ENCODE results near the gene TRAF5.
"Not testable (repeated sequence)": the region's sequence is repeated elsewhere in the genome, so short reads cannot be mapped to it uniquely, and the experiment has no call there.

DNA sequence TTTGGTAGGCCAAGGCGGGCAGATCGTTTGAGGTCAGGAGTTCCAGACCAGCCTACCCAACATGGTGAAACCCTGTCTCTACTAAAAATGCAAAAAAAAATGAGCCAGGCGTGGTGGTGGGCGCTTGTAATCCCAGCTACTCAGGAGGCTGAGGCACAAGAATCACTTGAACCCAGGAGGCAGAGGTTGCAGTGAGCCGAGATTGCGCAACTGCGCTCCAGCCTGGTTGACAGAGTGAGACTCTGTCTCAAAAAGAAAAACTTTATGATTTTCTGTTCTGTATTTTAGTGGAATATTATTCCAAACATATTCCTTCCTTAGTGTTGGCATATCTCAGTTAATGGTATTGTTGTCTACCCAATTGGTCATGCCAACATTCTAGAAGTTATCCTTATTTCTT lies 64.2 kb downstream of the TRAF5 start:
- TF ChIP-seq, protein P1, sequence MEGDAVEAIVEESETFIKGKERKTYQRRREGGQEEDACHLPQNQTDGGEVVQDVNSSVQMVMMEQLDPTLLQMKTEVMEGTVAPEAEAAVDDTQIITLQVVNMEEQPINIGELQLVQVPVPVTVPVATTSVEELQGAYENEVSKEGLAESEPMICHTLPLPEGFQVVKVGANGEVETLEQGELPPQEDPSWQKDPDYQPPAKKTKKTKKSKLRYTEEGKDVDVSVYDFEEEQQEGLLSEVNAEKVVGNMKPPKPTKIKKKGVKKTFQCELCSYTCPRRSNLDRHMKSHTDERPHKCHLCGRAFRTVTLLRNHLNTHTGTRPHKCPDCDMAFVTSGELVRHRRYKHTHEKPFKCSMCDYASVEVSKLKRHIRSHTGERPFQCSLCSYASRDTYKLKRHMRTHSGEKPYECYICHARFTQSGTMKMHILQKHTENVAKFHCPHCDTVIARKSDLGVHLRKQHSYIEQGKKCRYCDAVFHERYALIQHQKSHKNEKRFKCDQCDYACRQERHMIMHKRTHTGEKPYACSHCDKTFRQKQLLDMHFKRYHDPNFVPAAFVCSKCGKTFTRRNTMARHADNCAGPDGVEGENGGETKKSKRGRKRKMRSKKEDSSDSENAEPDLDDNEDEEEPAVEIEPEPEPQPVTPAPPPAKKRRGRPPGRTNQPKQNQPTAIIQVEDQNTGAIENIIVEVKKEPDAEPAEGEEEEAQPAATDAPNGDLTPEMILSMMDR (conservative IDR thresholded peaks at IDR 0.05): not testable (repeated sequence)
- not testable (repeated sequence) for TF ChIP-seq EZH2 (IDR thresholded peaks at IDR 0.05; ENCODE audit: low read depth)
